ENCODE measurements around the gene TBKBP1.

DNA sequence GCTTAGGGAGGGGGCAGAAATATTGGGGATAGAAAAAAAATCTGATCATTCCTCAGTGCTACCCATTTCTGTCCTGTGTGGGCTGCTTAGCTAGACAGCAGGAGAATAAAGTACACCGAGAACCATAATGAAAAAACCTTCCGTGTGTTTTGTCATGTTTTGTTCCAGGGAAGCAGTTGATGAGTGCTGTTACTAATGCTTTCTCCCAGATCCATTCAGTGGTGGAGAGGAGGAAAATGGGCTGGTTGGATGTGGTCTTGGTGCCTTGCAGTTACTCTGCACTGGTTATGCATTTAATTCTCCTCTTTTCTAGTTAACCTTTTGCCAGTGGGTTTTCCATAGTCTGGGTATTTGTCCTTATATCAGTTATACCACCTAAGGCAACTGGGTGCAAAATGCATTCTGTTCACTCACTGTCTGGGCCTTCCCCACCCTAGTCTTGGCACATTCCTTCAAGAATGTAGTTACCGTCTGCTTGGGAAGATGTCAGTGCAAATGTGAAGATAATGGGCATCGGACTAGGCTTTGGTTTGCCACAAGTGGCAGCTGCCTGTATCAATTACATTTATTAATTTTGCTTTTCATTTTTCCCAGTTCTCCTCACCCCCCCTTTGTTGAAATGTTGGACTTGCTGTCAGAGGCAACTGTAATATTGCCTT, 9.3 kb upstream of the TBKBP1 start:
- no peak for TF ChIP-seq CHD1 (IDR thresholded peaks at IDR 0.05; ENCODE audit: low read depth, low read length)
- TF ChIP-seq MXI1 (IDR thresholded peaks at IDR 0.05; ENCODE audit: borderline replicate concordance, low read depth, low read length) = no peak
- TF ChIP-seq, protein P1, sequence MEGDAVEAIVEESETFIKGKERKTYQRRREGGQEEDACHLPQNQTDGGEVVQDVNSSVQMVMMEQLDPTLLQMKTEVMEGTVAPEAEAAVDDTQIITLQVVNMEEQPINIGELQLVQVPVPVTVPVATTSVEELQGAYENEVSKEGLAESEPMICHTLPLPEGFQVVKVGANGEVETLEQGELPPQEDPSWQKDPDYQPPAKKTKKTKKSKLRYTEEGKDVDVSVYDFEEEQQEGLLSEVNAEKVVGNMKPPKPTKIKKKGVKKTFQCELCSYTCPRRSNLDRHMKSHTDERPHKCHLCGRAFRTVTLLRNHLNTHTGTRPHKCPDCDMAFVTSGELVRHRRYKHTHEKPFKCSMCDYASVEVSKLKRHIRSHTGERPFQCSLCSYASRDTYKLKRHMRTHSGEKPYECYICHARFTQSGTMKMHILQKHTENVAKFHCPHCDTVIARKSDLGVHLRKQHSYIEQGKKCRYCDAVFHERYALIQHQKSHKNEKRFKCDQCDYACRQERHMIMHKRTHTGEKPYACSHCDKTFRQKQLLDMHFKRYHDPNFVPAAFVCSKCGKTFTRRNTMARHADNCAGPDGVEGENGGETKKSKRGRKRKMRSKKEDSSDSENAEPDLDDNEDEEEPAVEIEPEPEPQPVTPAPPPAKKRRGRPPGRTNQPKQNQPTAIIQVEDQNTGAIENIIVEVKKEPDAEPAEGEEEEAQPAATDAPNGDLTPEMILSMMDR (conservative IDR thresholded peaks at IDR 0.05; ENCODE audit: low read depth, low read length) = no peak
- TF ChIP-seq CEBPB (IDR thresholded peaks at IDR 0.05; ENCODE audit: low read depth, low read length) = no peak
- TF ChIP-seq POLR2A (IDR thresholded peaks at IDR 0.05; ENCODE audit: low read depth, low read length) = no peak
- TF ChIP-seq, protein P2, sequence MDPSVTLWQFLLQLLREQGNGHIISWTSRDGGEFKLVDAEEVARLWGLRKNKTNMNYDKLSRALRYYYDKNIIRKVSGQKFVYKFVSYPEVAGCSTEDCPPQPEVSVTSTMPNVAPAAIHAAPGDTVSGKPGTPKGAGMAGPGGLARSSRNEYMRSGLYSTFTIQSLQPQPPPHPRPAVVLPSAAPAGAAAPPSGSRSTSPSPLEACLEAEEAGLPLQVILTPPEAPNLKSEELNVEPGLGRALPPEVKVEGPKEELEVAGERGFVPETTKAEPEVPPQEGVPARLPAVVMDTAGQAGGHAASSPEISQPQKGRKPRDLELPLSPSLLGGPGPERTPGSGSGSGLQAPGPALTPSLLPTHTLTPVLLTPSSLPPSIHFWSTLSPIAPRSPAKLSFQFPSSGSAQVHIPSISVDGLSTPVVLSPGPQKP (IDR thresholded peaks at IDR 0.05; ENCODE audit: borderline replicate concordance, low read depth, low read length) = no peak
- no peak for TF ChIP-seq SMC3 (IDR thresholded peaks at IDR 0.05; ENCODE audit: low read depth, low read length)
- TF ChIP-seq RAD21 (IDR thresholded peaks at IDR 0.05; ENCODE audit: low read length) = no peak
- TF ChIP-seq RFX5 (IDR thresholded peaks at IDR 0.05; ENCODE audit: low read depth, low read length) = no peak
- TF ChIP-seq USF2 (IDR thresholded peaks at IDR 0.05; ENCODE audit: low read depth, low read length) = no peak
- no peak for TF ChIP-seq BHLHE40 (IDR thresholded peaks at IDR 0.05; ENCODE audit: low read depth, low read length)

Measured in IMR-90 (cell line).